H9 (cell line): ENCODE measurements around the gene DFFB. TPM values are rescaled to one million over a fixed set of nuclear protein-coding genes. Genes with fewer than 3 reads are reported as not detected.

Source experiments
- DNase-seq: peaks from one replicate; pipeline ENCODE4 v3.0.0-alpha.2; 2017
- H2AFZ ChIP-seq: one replicate; pipeline ENCODE4 v1.6.1; 2013; ENCODE audit warnings: mild to moderate bottlenecking, low read length, control low read depth, moderate library complexity
- H2AK5ac ChIP-seq: 2 replicates; pipeline ENCODE4 v1.6.1; 2013; ENCODE audit warnings: low read length, control low read depth, mixed read lengths; ENCODE audit not compliant: insufficient read length
- H2BK120ac ChIP-seq: one replicate; pipeline ENCODE4 v1.6.1; 2013; ENCODE audit warnings: low read depth, mild to moderate bottlenecking, low read length, control low read depth, inconsistent platforms; ENCODE audit not compliant: poor library complexity, severe bottlenecking
- H2BK12ac ChIP-seq: 2 replicates; pipeline ENCODE4 v1.6.1; 2013; ENCODE audit warnings: low read length, control low read depth, mixed read lengths, low read depth; ENCODE audit not compliant: insufficient read length
- H2BK15ac ChIP-seq: 2 replicates; pipeline ENCODE4 v1.6.1; 2013; ENCODE audit warnings: low read depth, low read length, control low read depth
- H2BK20ac ChIP-seq: one replicate; pipeline ENCODE4 v1.6.1; 2013; ENCODE audit warnings: low read depth, mild to moderate bottlenecking, low read length, control low read depth, inconsistent platforms; ENCODE audit not compliant: poor library complexity, severe bottlenecking
- H2BK5ac ChIP-seq: 2 replicates; pipeline ENCODE4 v1.6.1; 2013; ENCODE audit warnings: low read length, control low read depth, mixed read lengths; ENCODE audit not compliant: insufficient read length
- H3K14ac ChIP-seq: 2 replicates; pipeline ENCODE4 v1.6.1; 2013; ENCODE audit warnings: low read length, control low read depth; ENCODE audit not compliant: insufficient read depth
- H3K18ac ChIP-seq: 2 replicates; pipeline ENCODE4 v1.6.1; 2013; ENCODE audit warnings: low read depth, mild to moderate bottlenecking, mixed read lengths, low read length, control low read depth; ENCODE audit not compliant: insufficient read length
- H3K23ac ChIP-seq: 2 replicates; pipeline ENCODE4 v1.6.1; 2013; ENCODE audit warnings: low read length, control low read depth, mixed read lengths, low read depth; ENCODE audit not compliant: insufficient read length
- H3K23me2 ChIP-seq: 2 replicates; pipeline ENCODE4 v1.6.1; 2013; ENCODE audit warnings: low read depth, mild to moderate bottlenecking, mixed read lengths, low read length, control low read depth; ENCODE audit not compliant: insufficient read length, poor library complexity, severe bottlenecking
- H3K27ac ChIP-seq: 2 replicates; pipeline ENCODE4 v1.5.1; 2013; ENCODE audit warnings: low read length, control low read depth, mixed read lengths, low read depth; ENCODE audit not compliant: insufficient read length
- H3K27me3 ChIP-seq: 2 replicates; pipeline ENCODE4 v1.6.1; 2013; ENCODE audit warnings: low read length, control low read depth, inconsistent platforms; ENCODE audit not compliant: insufficient read depth
- H3K4ac ChIP-seq: 2 replicates; pipeline ENCODE4 v1.6.1; 2013; ENCODE audit warnings: low read depth, mild to moderate bottlenecking, control low read depth, inconsistent platforms, low read length, moderate library complexity
- H3K4me1 ChIP-seq: 2 replicates; pipeline ENCODE4 v1.6.1; 2013; ENCODE audit warnings: low read length, control low read depth, inconsistent platforms; ENCODE audit not compliant: insufficient read depth
- H3K4me2 ChIP-seq: 2 replicates; pipeline ENCODE4 v1.6.1; 2013; ENCODE audit warnings: low read length, control low read depth, mixed read lengths; ENCODE audit not compliant: insufficient read length, insufficient read depth
- H3K56ac ChIP-seq: 2 replicates; pipeline ENCODE4 v1.6.1; 2013; ENCODE audit warnings: low read depth, mild to moderate bottlenecking, mixed read lengths, low read length, control low read depth; ENCODE audit not compliant: insufficient read length
- H3K79me1 ChIP-seq: 2 replicates; pipeline ENCODE4 v1.6.1; 2013; ENCODE audit warnings: low read depth, mild to moderate bottlenecking, moderate library complexity, low read length, control low read depth, inconsistent platforms; ENCODE audit not compliant: insufficient read depth, poor library complexity, severe bottlenecking
- H3K79me2 ChIP-seq: 2 replicates; pipeline ENCODE4 v1.6.1; 2013; ENCODE audit warnings: low read length, control low read depth, inconsistent platforms; ENCODE audit not compliant: insufficient read depth
- H3K9ac ChIP-seq: 2 replicates; pipeline ENCODE4 v1.6.1; 2013; ENCODE audit warnings: low read length, control low read depth, mixed read lengths; ENCODE audit not compliant: insufficient read length; ENCODE audit errors: extremely low read depth
- H3K9me3 ChIP-seq: one replicate; pipeline ENCODE4 v1.6.1; 2013; ENCODE audit warnings: low read depth, low read length, inconsistent platforms; ENCODE audit not compliant: control insufficient read depth
- H3T11ph ChIP-seq: one replicate; pipeline ENCODE4 v1.6.1; 2013; ENCODE audit warnings: mild to moderate bottlenecking, low read length, control low read depth, inconsistent platforms
- H4K20me1 ChIP-seq: one replicate; pipeline ENCODE4 v1.6.1; 2013; ENCODE audit not compliant: control insufficient read depth, insufficient read length, insufficient read depth
- H4K5ac ChIP-seq: 2 replicates; pipeline ENCODE4 v1.6.1; 2013; ENCODE audit warnings: low read depth, mild to moderate bottlenecking, mixed read lengths, low read length, control low read depth; ENCODE audit not compliant: insufficient read length
- H4K8ac ChIP-seq: replicated peaks from 2 replicates; pipeline ENCODE4 v1.6.1; 2013; ENCODE audit warnings: low read length, control low read depth, mixed read lengths, low read depth; ENCODE audit not compliant: insufficient read length
- H4K91ac ChIP-seq: 2 replicates; pipeline ENCODE4 v1.6.1; 2013; ENCODE audit warnings: low read depth, mild to moderate bottlenecking, moderate library complexity, mixed read lengths, low read length, control low read depth; ENCODE audit not compliant: insufficient read length
- H3K27ac Mint-ChIP-seq, 3 experiments: 2 replicates in 2 of 3; 3 replicates in 1 of 3; pipeline ENCODE4 v1.8.0; 2020 to 2021; ENCODE audit warnings: mixed read lengths in 3 of 3, mild to moderate bottlenecking in 1 of 3, moderate library complexity in 1 of 3
- H3K27me3 Mint-ChIP-seq: 2 replicates; pipeline ENCODE4 v1.8.0; 2021; ENCODE audit warnings: low read depth, mild to moderate bottlenecking, moderate library complexity, mixed read lengths
- H3K36me3 Mint-ChIP-seq, 3 experiments: 2 replicates in 2 of 3; 3 replicates in 1 of 3; pipeline ENCODE4 v1.8.0; 2020 to 2021; ENCODE audit warnings: low read depth in 3 of 3, mixed read lengths in 3 of 3; ENCODE audit not compliant: insufficient read depth in 1 of 3
- H3K4me1 Mint-ChIP-seq, 2 experiments: 2 replicates each; pipeline ENCODE4 v1.8.0; 2020; ENCODE audit warnings: mixed read lengths in 2 of 2
- H3K4me3 Mint-ChIP-seq, 2 experiments: 2 replicates in 1 of 2; 3 replicates in 1 of 2; pipeline ENCODE4 v1.8.0; 2020 to 2021; ENCODE audit warnings: mild to moderate bottlenecking in 2 of 2, mixed read lengths in 2 of 2, moderate library complexity in 1 of 2
- H3K9me3 Mint-ChIP-seq, 2 experiments: 2 replicates in 1 of 2; 3 replicates in 1 of 2; pipeline ENCODE4 v1.8.0; 2020; ENCODE audit warnings: mild to moderate bottlenecking in 2 of 2, mixed read lengths in 2 of 2, moderate library complexity in 1 of 2
- WGBS: extraction: QIAGEN DNeasy Blood & Tissue Kit; methylation state at CpG from one replicate; pipeline ENCODE4 v1.1.7; 2013; ENCODE audit warnings: missing lambda C conversion rate, low lambda C conversion rate, mixed read lengths; ENCODE audit not compliant: insufficient read length; ENCODE audit errors: extremely low coverage; 5-methylcytosine and 5-hydroxymethylcytosine counted together
- total RNA-seq: library from RNA; stranded (reverse); gene quantifications from 2 replicates; pipeline ENCODE4 v1.2.1, GENCODE V29; 2021
- TF ChIP-seq, protein P1 (sequence below): fragments of 200-600 bp; sonication (generic); conservative IDR thresholded peaks from 3 replicates; pipeline ENCODE4 v1.8.0; 2021; ENCODE audit warnings: antibody characterized with exemption, mild to moderate bottlenecking

The DFFB gene
- total RNA-seq, 1 experiment from 2014 or later: 9.7 TPM

DNA sequence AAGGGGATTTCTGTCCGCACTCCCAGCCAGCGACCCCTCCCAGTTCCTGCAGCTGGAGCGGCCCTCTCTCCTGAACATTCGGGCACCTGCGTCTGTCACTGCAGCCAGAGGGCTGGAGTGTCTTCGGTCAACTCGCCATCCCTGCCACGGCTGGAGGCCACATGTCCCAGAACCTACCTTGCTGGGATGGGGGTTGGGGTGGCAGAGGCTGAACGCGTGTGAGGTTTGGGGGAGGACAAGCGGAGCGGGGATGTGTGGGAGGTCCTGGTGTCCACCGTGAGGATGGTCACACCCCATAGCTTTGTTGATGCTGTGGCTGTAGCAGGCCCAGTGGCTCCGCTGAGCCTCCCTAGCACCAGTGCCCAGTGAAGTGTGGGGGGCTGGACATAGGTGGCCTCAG is 57.6 kb downstream of the DFFB start:
- DNase-seq: no peak
- H2AFZ ChIP-seq: no peak overlapping the region
- no peak overlapping the region for H4K91ac ChIP-seq
- H3K79me1 ChIP-seq: no peaks in the 10 kb centered on the region
- no peak overlapping the region for H3T11ph ChIP-seq
- no peak overlapping the region for H3K18ac ChIP-seq
- no peak overlapping the region for H2BK20ac ChIP-seq
- no peak overlapping the region for H2AK5ac ChIP-seq
- peaks cover 9 to 12% of the 10 kb centered on the region in 2 experiments for H3K4me1 Mint-ChIP-seq
- no peaks in the 10 kb centered on the region for H3K79me2 ChIP-seq
- H3K4me2 ChIP-seq: no peak overlapping the region
- no peak overlapping the region for H3K9ac ChIP-seq
- no peak overlapping the region for H3K4ac ChIP-seq
- H4K5ac ChIP-seq: no peak overlapping the region
- H3K27ac ChIP-seq: no peak overlapping the region
- H3K4me1 ChIP-seq: no peaks in the 10 kb centered on the region; the same call in 1 of the 2 replicates
- TF ChIP-seq, protein P1, sequence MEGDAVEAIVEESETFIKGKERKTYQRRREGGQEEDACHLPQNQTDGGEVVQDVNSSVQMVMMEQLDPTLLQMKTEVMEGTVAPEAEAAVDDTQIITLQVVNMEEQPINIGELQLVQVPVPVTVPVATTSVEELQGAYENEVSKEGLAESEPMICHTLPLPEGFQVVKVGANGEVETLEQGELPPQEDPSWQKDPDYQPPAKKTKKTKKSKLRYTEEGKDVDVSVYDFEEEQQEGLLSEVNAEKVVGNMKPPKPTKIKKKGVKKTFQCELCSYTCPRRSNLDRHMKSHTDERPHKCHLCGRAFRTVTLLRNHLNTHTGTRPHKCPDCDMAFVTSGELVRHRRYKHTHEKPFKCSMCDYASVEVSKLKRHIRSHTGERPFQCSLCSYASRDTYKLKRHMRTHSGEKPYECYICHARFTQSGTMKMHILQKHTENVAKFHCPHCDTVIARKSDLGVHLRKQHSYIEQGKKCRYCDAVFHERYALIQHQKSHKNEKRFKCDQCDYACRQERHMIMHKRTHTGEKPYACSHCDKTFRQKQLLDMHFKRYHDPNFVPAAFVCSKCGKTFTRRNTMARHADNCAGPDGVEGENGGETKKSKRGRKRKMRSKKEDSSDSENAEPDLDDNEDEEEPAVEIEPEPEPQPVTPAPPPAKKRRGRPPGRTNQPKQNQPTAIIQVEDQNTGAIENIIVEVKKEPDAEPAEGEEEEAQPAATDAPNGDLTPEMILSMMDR: no peak
- H3K4me3 Mint-ChIP-seq: no peak overlapping the region
- H3K9me3 Mint-ChIP-seq: peaks cover 2 to 3% of the 10 kb centered on the region in 2 experiments; a peak in 3 of 5 replicates
- H4K8ac ChIP-seq: no peak overlapping the region
- no peak overlapping the region for H3K14ac ChIP-seq
- no peaks in the 10 kb centered on the region for H4K20me1 ChIP-seq
- no CpG with 5 or more reads among the region's 14 CpGs for WGBS
- peaks cover 5% of the 10 kb centered on the region for H3K27me3 Mint-ChIP-seq
- no peaks in the 10 kb centered on the region for H3K9me3 ChIP-seq
- no peaks in the 10 kb centered on the region for H3K27me3 ChIP-seq
- no peak overlapping the region for H2BK15ac ChIP-seq
- H2BK120ac ChIP-seq: no peak overlapping the region
- H3K23ac ChIP-seq: no peak overlapping the region
- no peak overlapping the region for H3K56ac ChIP-seq
- no peak overlapping the region for H2BK5ac ChIP-seq
- peaks cover 0 to 2% (median 0%) of the 10 kb centered on the region in 3 experiments; a peak in 1 of 7 replicates for H3K36me3 Mint-ChIP-seq
- H3K27ac Mint-ChIP-seq: no peak overlapping the region
- no peaks in the 10 kb centered on the region for H3K23me2 ChIP-seq
- no peak overlapping the region for H2BK12ac ChIP-seq
